ENCODE measurements around the gene ACOX2. TPM values are rescaled to one million over a fixed set of nuclear protein-coding genes. Genes with fewer than 3 reads are reported as not detected.

The ACOX2 gene
- total RNA-seq, 1 experiment from 2014 or later: 9.5 TPM

DNA sequence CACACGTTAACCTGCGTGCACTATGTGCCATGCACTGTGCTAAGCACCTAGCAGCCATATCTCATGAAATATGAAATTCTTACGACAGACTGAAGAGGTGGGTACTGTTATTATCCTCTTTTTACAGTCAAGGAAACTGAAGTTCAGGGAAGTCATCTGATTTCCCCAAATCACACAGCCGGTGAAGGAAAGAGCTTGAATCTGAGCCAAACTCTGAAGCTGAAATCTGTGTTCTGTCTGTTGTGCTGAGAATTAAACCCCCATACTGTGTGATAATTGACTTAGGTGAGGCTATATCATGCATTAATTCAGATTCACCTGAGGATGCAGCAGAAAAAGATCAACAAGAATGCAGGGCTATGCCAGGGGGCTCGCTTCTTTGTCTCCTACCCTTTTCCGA is 39.7 kb upstream of the ACOX2 start:
- H3K27ac Mint-ChIP-seq (ENCODE audit: unreplicated experiment): no peak overlapping the region
- BruUV-seq (replicated peaks): no TSS peak
- POLR2A ChIA-PET: no interaction called here
- H3K4me1 Mint-ChIP-seq (ENCODE audit: low read depth, unreplicated experiment): peaks cover 7% of the 10 kb centered on the region
- Histone ChIP-seq H3K4me1 (peaks cover 9% of the 10 kb centered on the region; the same call in 1 of the 2 replicates), H3K4me3 (ENCODE audit: low read depth, low read length) (no peak overlapping the region), H3K9me3 (no peaks in the 10 kb centered on the region), H3K36me3 (ENCODE audit: control insufficient read depth, insufficient read depth, low read length) (no peaks in the 10 kb centered on the region), H3K27me3 (replicated peaks; ENCODE audit: control insufficient read depth, insufficient read depth, low read length) (no peaks in the 10 kb centered on the region)
- TF ChIP-seq, protein P1, sequence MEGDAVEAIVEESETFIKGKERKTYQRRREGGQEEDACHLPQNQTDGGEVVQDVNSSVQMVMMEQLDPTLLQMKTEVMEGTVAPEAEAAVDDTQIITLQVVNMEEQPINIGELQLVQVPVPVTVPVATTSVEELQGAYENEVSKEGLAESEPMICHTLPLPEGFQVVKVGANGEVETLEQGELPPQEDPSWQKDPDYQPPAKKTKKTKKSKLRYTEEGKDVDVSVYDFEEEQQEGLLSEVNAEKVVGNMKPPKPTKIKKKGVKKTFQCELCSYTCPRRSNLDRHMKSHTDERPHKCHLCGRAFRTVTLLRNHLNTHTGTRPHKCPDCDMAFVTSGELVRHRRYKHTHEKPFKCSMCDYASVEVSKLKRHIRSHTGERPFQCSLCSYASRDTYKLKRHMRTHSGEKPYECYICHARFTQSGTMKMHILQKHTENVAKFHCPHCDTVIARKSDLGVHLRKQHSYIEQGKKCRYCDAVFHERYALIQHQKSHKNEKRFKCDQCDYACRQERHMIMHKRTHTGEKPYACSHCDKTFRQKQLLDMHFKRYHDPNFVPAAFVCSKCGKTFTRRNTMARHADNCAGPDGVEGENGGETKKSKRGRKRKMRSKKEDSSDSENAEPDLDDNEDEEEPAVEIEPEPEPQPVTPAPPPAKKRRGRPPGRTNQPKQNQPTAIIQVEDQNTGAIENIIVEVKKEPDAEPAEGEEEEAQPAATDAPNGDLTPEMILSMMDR (IDR thresholded peaks at IDR 0.05; ENCODE audit: insufficient read depth in 1 of 2, low read depth in 1 of 2, low read length in 1 of 2, severe bottlenecking in 1 of 2, unreplicated experiment in 1 of 2): no peak
- H3K4me3 Mint-ChIP-seq (ENCODE audit: unreplicated experiment): no peak overlapping the region
- intact Hi-C loops (cut with micrococcal nuclease; ENCODE audit: unreplicated experiment): no loop called here
- H3K9me3 Mint-ChIP-seq (ENCODE audit: unreplicated experiment): peaks cover 5% of the 10 kb centered on the region
- no peaks in the 10 kb centered on the region for H3K27me3 Mint-ChIP-seq (ENCODE audit: insufficient read depth, unreplicated experiment)
- no peak for DNase-seq
- peaks cover 5% of the 10 kb centered on the region for H3K36me3 Mint-ChIP-seq (ENCODE audit: insufficient read depth, unreplicated experiment)
- CTCF ChIA-PET: no interaction called here

- CTCF ChIA-PET: no interaction called here
- no TSS peak for BruUV-seq (replicated peaks)
These were observed 39.1 kb upstream of the ACOX2 start for GRCh38 chr3:58575971-58576652.

DNA sequence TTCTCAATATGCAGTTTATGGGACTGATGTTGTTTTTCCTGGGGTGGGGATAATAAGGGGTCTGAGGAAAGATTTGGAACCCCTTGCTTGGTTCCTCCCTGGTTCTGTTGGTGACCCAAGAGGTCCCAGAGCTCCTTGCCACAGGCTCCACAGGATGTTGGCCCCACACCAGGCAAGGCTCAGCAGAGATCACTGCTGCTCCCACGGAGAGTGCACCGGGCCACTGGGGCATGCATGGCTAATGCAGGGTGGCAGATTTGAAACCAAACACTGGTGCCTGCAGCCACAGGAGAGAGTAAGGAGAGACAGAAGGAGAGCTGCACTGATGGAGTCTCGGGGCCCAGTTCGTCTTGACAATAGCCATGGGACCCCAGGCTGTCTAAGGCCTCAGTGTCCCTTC is 37.7 kb upstream of the ACOX2 start:
- Mint-ChIP-seq H3K9me3 (ENCODE audit: unreplicated experiment) (peaks cover 11% of the 10 kb centered on the region), H3K27ac (ENCODE audit: unreplicated experiment) (no peak overlapping the region), H3K4me1 (ENCODE audit: low read depth, unreplicated experiment) (no peaks in the 10 kb centered on the region), H3K4me3 (ENCODE audit: unreplicated experiment) (no peak overlapping the region), H3K27me3 (ENCODE audit: insufficient read depth, unreplicated experiment) (no peaks in the 10 kb centered on the region), H3K36me3 (ENCODE audit: insufficient read depth, unreplicated experiment) (peaks cover 5% of the 10 kb centered on the region)
- Histone ChIP-seq H3K36me3 (ENCODE audit: control insufficient read depth, insufficient read depth, low read length) (no peaks in the 10 kb centered on the region), H3K4me1 (no peaks in the 10 kb centered on the region), H3K9me3 (no peaks in the 10 kb centered on the region), H3K27me3 (replicated peaks; ENCODE audit: control insufficient read depth, insufficient read depth, low read length) (no peaks in the 10 kb centered on the region), H3K4me3 (ENCODE audit: low read depth, low read length) (no peak overlapping the region)
- intact Hi-C loops (cut with micrococcal nuclease; ENCODE audit: unreplicated experiment): no loop called here
- no peak for DNase-seq
- CTCF ChIA-PET: no interaction called here
- no TSS peak for BruUV-seq (replicated peaks)
- POLR2A ChIA-PET: no interaction called here
- TF ChIP-seq, protein P1 (IDR thresholded peaks at IDR 0.05; ENCODE audit: insufficient read depth in 1 of 2, low read depth in 1 of 2, low read length in 1 of 2, severe bottlenecking in 1 of 2, unreplicated experiment in 1 of 2): no peak

More at GRCh38 chr3:58575971-58576652, 39.1 kb upstream of the ACOX2 start:
- intact Hi-C loops (cut with micrococcal nuclease; ENCODE audit: unreplicated experiment): no loop called here
- no peak for DNase-seq
- TF ChIP-seq, protein P1 (IDR thresholded peaks at IDR 0.05; ENCODE audit: insufficient read depth in 1 of 2, low read depth in 1 of 2, low read length in 1 of 2, severe bottlenecking in 1 of 2, unreplicated experiment in 1 of 2): no peak
- POLR2A ChIA-PET: no interaction called here
- H3K27me3 ChIP-seq (replicated peaks; ENCODE audit: control insufficient read depth, insufficient read depth, low read length): no peaks in the 10 kb centered on the region
- peaks cover 5% of the 10 kb centered on the region; the same call in 1 of the 2 replicates for H3K4me1 ChIP-seq
- peaks cover 1% of the 10 kb centered on the region for H3K4me1 Mint-ChIP-seq (ENCODE audit: low read depth, unreplicated experiment)
- H3K4me3 ChIP-seq (ENCODE audit: low read depth, low read length): no peak overlapping the region
- no peak overlapping the region for H3K27ac Mint-ChIP-seq (ENCODE audit: unreplicated experiment)
- H3K9me3 ChIP-seq: no peaks in the 10 kb centered on the region
- no peaks in the 10 kb centered on the region for H3K36me3 ChIP-seq (ENCODE audit: control insufficient read depth, insufficient read depth, low read length)
- no peaks in the 10 kb centered on the region for H3K27me3 Mint-ChIP-seq (ENCODE audit: insufficient read depth, unreplicated experiment)
- no peak overlapping the region for H3K4me3 Mint-ChIP-seq (ENCODE audit: unreplicated experiment)
- peaks cover 11% of the 10 kb centered on the region for H3K9me3 Mint-ChIP-seq (ENCODE audit: unreplicated experiment)
- peaks cover 5% of the 10 kb centered on the region for H3K36me3 Mint-ChIP-seq (ENCODE audit: insufficient read depth, unreplicated experiment)

Measured in Caco-2 (cell line).